NB4 (cell line): ENCODE results near the gene SLC46A1.

Source experiments
- CTCF ChIP-seq: IDR thresholded peaks from one replicate; pipeline ENCODE4 v1.5.1; 2012; ENCODE audit warnings: low read depth, low read length
- POLR2A ChIP-seq: IDR thresholded peaks from 2 replicates; pipeline ENCODE4 v1.6.1; 2011; ENCODE audit warnings: mild to moderate bottlenecking; ENCODE audit not compliant: insufficient read length; ENCODE audit errors: extremely low read depth

GRCh38 chr17:28402224-28402630 is 3.8 kb downstream of the SLC46A1 start:
- no peak for TF ChIP-seq CTCF
- TF ChIP-seq POLR2A, result no peak
